HepG2 (cell line): Measurements from ENCODE around the gene TLE2. TPM values are rescaled to one million over a fixed set of nuclear protein-coding genes. Genes with fewer than 3 reads are reported as not detected.
A peak's percentile ranks its signal among the peaks of the same experiment; 100 is the strongest.

Experiments used
- ATAC-seq: fragments of 200-7000 bp; cut with Tn5 transposase; 3 replicates; pipeline ENCODE4 v1.9.1; 2020; ENCODE audit warnings: mild to moderate bottlenecking, moderate library complexity
- BruUV-seq: library from RNA; stranded (reverse); fragments of 400-500 nt; replicated peaks from 2 replicates; lab custom pipeline; 2021; lab: Mats Ljungman, UMichigan
- CTCF ChIA-PET: fragments of 300-600 bp; formaldehyde crosslinking; extraction: SDS; loops from one replicate; lab custom pipeline; 2021; ENCODE audit warnings: low total read pairs, inconsistent platforms, low intra/inter-chr PET ratio; lab: Yijun Ruan, JAX
- POLR2A ChIA-PET: fragments of 350-600 bp; sonication (Branson Sonifier 250); formaldehyde crosslinking; loops from one replicate; lab custom pipeline; 2020; ENCODE audit warnings: antibody characterized with exemption, inconsistent platforms; lab: Yijun Ruan, JAX
- DNase-seq: peaks from one replicate; pipeline ENCODE4 v3.0.0-alpha.2; 2015; ENCODE audit warnings: low spot score
- FAIRE-seq: peaks from 3 replicates; lab custom pipeline; 2011; peaks lifted over from hg19 to GRCh38; lab: Jason Lieb, UNC
- H2AFZ ChIP-seq: one replicate; pipeline ENCODE4 v1.6.1; 2011; ENCODE audit warnings: low read length, inconsistent platforms
- H3K27ac ChIP-seq: fragments of 300-600 bp; 3 replicates; pipeline ENCODE4 v1.8.0; 2011; ENCODE audit warnings: mixed run types, mild to moderate bottlenecking, mixed read lengths, low read length, inconsistent platforms; ENCODE audit not compliant: insufficient read depth; ENCODE audit errors: extremely low read length
- H3K27me3 ChIP-seq, 2 experiments: fragments of 200-600 bp in 1 of 2; 2 replicates in 1 of 2; 3 replicates in 1 of 2; pipeline versions ENCODE4 v1.6.0 to v1.8.0; 2011; ENCODE audit warnings: low read length in 2 of 2, mild to moderate bottlenecking in 2 of 2, moderate library complexity in 2 of 2, inconsistent platforms in 1 of 2; ENCODE audit not compliant: insufficient read depth in 2 of 2, control insufficient read depth in 1 of 2
- H3K36me3 ChIP-seq, 2 experiments: fragments of 200-600 bp in 1 of 2; replicated peaks in 1 of 2; 2 replicates in 1 of 2; 3 replicates in 1 of 2; pipeline versions ENCODE4 v1.5.1 to v1.8.0; 2011; ENCODE audit warnings: low read length in 2 of 2, inconsistent platforms in 1 of 2; ENCODE audit not compliant: insufficient read depth in 2 of 2, control insufficient read depth in 1 of 2
- H3K4me1 ChIP-seq: 2 replicates; pipeline ENCODE4 v1.5.1; 2012; ENCODE audit warnings: low read length, inconsistent platforms; ENCODE audit not compliant: insufficient read depth
- H3K4me2 ChIP-seq: 2 replicates; pipeline ENCODE4 v1.6.0; 2011; ENCODE audit warnings: low read depth, low read length, inconsistent platforms
- H3K4me3 ChIP-seq, 3 experiments: fragments of 200-600 bp in 1 of 3; sonication (generic), shearing (Covaris generic) in 1 of 3; replicated peaks in 1 of 3; 2 replicates each; pipeline ENCODE4 v1.5.1; 2011 to 2016; ENCODE audit warnings: low read length in 3 of 3, inconsistent platforms in 2 of 3, low read depth in 2 of 3, mild to moderate bottlenecking in 2 of 3, control low read depth in 1 of 3, mixed read lengths in 1 of 3; ENCODE audit not compliant: insufficient read depth in 1 of 3
- H3K79me2 ChIP-seq: one replicate; pipeline ENCODE4 v1.6.1; 2011; ENCODE audit warnings: low read length, inconsistent platforms; ENCODE audit not compliant: insufficient read depth
- H3K9ac ChIP-seq: 2 replicates; pipeline ENCODE4 v1.6.0; 2011; ENCODE audit warnings: mild to moderate bottlenecking, low read depth, low read length, inconsistent platforms; ENCODE audit not compliant: insufficient read depth
- H3K9me3 ChIP-seq: 2 replicates; pipeline ENCODE4 v1.5.1; 2012; ENCODE audit warnings: mild to moderate bottlenecking, low read length
- H4K20me1 ChIP-seq: 2 replicates; pipeline ENCODE4 v1.6.0; 2011; ENCODE audit warnings: inconsistent platforms, mild to moderate bottlenecking, low read length, moderate library complexity; ENCODE audit not compliant: insufficient read depth
- CHD4 ChIP-seq: fragments of 200-600 bp; sonication (generic); IDR thresholded peaks from 2 replicates; pipeline ENCODE4 v1.7.0; 2017; ENCODE audit warnings: mild to moderate bottlenecking, low read length, borderline replicate concordance
- KDM1A ChIP-seq: IDR thresholded peaks from 2 replicates; pipeline ENCODE4 v1.6.1; 2016; ENCODE audit warnings: missing compliant biosample characterization
- SMAD9 ChIP-seq: sonication (generic); formaldehyde crosslinking; IDR thresholded peaks from 2 replicates; pipeline ENCODE4 v1.5.1; 2020; ENCODE audit warnings: mild to moderate bottlenecking, missing genetic modification reagents
- ZBTB3 ChIP-seq: sonication (generic); formaldehyde crosslinking; IDR thresholded peaks from 2 replicates; pipeline ENCODE4 v1.4.0; 2020; ENCODE audit warnings: low read depth, mild to moderate bottlenecking, moderate library complexity, missing genetic modification reagents, borderline replicate concordance
- ZBTB38 ChIP-seq: sonication (generic); formaldehyde crosslinking; IDR thresholded peaks from 2 replicates; pipeline ENCODE4 v1.5.1; 2020; ENCODE audit warnings: mild to moderate bottlenecking, missing genetic modification reagents
- ZBTB4 ChIP-seq: sonication (generic); formaldehyde crosslinking; IDR thresholded peaks from 2 replicates; pipeline ENCODE4 v1.4.0; 2020; ENCODE audit warnings: missing genetic modification reagents, mild to moderate bottlenecking, borderline replicate concordance
- ZMYM3 ChIP-seq: sonication (generic); formaldehyde crosslinking; IDR thresholded peaks from 2 replicates; pipeline ENCODE4 v1.5.1; 2020; ENCODE audit warnings: mild to moderate bottlenecking, missing genetic modification reagents
- ZNF605 ChIP-seq: sonication (generic); formaldehyde crosslinking; IDR thresholded peaks from 2 replicates; pipeline ENCODE4 v1.8.0; 2022; ENCODE audit warnings: mild to moderate bottlenecking, missing genetic modification reagents
- ZNF629 ChIP-seq: sonication (generic); formaldehyde crosslinking; conservative IDR thresholded peaks from 2 replicates; pipeline ENCODE4 v1.5.0; 2020; ENCODE audit warnings: missing genetic modification reagents
- ZNF790 ChIP-seq: sonication (generic); formaldehyde crosslinking; IDR thresholded peaks from 2 replicates; pipeline ENCODE4 v1.8.0; 2022; ENCODE audit warnings: missing genetic modification reagents, mild to moderate bottlenecking, borderline replicate concordance
- WGBS: methylation state at CpG from one replicate; pipeline ENCODE4 v1.1.6; 2017; ENCODE audit warnings: low lambda C conversion rate; 5-methylcytosine and 5-hydroxymethylcytosine counted together
- in situ Hi-C: cut with HindIII; loops from 2 replicates; pipeline ENCODE4 v1.10.0; 2017; ENCODE audit warnings: low pct_unique_long_range_greater_than_20kb; ENCODE audit not compliant: extremely low pct_ligation_motif_present
- intact Hi-C: fragments of 100-400 bp; cut with micrococcal nuclease; formaldehyde crosslinking; loops from one replicate; pipeline ENCODE4 v1.10.0; 2022; ENCODE audit not compliant: unreplicated experiment
- polyA plus RNA-seq, 8 experiments: library from polyadenylated mRNA; depleted of rRNA in 3 of 8; stranded (reverse) in 7 of 8; unstranded in 1 of 8; fragments of >200 nt; fragmentation: Illumina TruSeq in 4 of 8; extraction: Trizol in 4 of 8; gene quantifications; 2 replicates each; pipeline versions ENCODE4 v1.2.1 to v1.2.3, GENCODE V29; 2011 to 2016; ENCODE audit warnings: low read depth in 4 of 8, missing spikeins in 1 of 8, mixed read lengths in 1 of 8; ENCODE audit not compliant: insufficient read depth in 1 of 8
- total RNA-seq, 5 experiments: library from RNA; depleted of rRNA; stranded (reverse); fragments of >200 nt; fragmentation: Illumina TruSeq; extraction: Trizol; gene quantifications; 2 replicates each; pipeline ENCODE4 v1.2.3, GENCODE V29; 2016; ENCODE audit warnings: low read depth in 1 of 5

Gene TLE2
- total and polyA plus RNA-seq, 2 of the 13 experiments (the other 11 are each of a cell fraction or from before 2014, with no cell fraction given): 0.07 to 0.81 TPM

- Histone ChIP-seq H2AFZ (no peak overlapping the region), H4K20me1 (no peaks in the 10 kb centered on the region), H3K27me3 (no peaks in the 10 kb centered on the region), H3K9ac (0 out of 2 replicates have a peak overlapping the region, but pooled peaks have one; percentile 68), H3K4me3 (peak overlapping the region; percentile 16 to 70 (median 57); a peak in 3 of 6 replicates), H3K4me1 (peaks cover 40% of the 10 kb centered on the region), H3K36me3 (peaks cover 6 to 31% of the 10 kb centered on the region in 2 experiments), H3K4me2 (peak overlapping the region; percentile 68), H3K9me3 (no peaks in the 10 kb centered on the region), H3K27ac (no peak overlapping the region), H3K79me2 (peaks cover 5% of the 10 kb centered on the region)
- ChIA-PET CTCF (no interaction called here), POLR2A (interaction anchor here (0.6 to 2.2 kb wide), 3 partner anchors 8 to 36 kb away, joined by 3 to 9 read pairs (median 6); no protein-coding TSS in a partner anchor)
- ATAC-seq (no peak), DNase-seq (no peak), FAIRE-seq (no peak)
- intact Hi-C loops: no loop called here
- 99% methylated on average over 4 of the region's 4 CpGs for WGBS
- TF ChIP-seq ZNF790 (CRISPR knock-in tag) (no peak), ZNF629 (CRISPR knock-in tag) (peak; percentile 82)
- no TSS peak for BruUV-seq
- in situ Hi-C loops: no loop called here
Measured at GRCh38 chr19:3060857-3061181, 31.7 kb upstream of the TLE2 start.

DNA sequence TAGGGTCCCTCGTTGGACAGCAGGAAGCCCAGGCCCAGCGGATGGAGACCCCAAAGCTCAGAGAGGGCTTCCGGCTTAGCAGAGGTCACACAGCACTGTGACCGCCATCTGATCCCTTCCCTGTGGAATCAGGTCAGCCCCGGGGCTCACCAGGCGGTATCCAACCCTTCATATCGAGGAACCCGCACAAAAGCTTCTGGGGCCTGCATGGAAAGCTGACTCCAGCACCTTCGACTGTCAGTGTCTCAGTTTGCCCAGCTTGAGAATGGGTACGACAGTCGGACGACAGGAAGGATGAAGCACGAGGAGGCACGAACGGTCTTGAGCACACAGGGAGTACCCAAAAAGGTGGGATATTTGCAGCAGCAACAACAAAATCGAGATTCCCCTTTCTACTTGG is 30.6 kb upstream of the TLE2 start:
- in situ Hi-C loops: no loop called here
- Histone ChIP-seq H3K79me2 (peaks cover 5% of the 10 kb centered on the region), H3K27me3 (no peaks in the 10 kb centered on the region), H3K9me3 (no peaks in the 10 kb centered on the region), H3K9ac (no peak overlapping the region), H3K4me2 (no peak overlapping the region), H3K4me3 (no peak overlapping the region), H3K4me1 (peaks cover 28% of the 10 kb centered on the region), H3K27ac (no peak overlapping the region), H4K20me1 (no peaks in the 10 kb centered on the region), H3K36me3 (peaks cover 9 to 38% of the 10 kb centered on the region in 2 experiments), H2AFZ (no peak overlapping the region)
- intact Hi-C loops: no loop called here
- ChIA-PET POLR2A (interaction anchor here (2.2 kb wide), 1 partner anchor 24 kb away, joined by 9 read pairs; no protein-coding TSS in a partner anchor), CTCF (no interaction called here)
- DNase-seq (no peak), FAIRE-seq (no peak), ATAC-seq (no peak)
- BruUV-seq: TSS peak; percentile 63
- 97% methylated on average over 16 of the region's 16 CpGs for WGBS
- TF ChIP-seq ZBTB3 (CRISPR knock-in tag): no peak
- TF ChIP-seq ZBTB38 (CRISPR knock-in tag): 0 out of 2 replicates have a peak, but pooled peaks have one; percentile 32
- TF ChIP-seq ZMYM3 (CRISPR knock-in tag): peak; percentile 96
- TF ChIP-seq CHD4: peak; percentile 72; the same call in 1 of the 2 replicates
- TF ChIP-seq ZNF605: no peak
- TF ChIP-seq ZBTB4: no peak
- TF ChIP-seq KDM1A: peak; percentile 83
- no peak for TF ChIP-seq SMAD9 (CRISPR knock-in tag)
